ENCODE data around the gene BCHE.
A peak's percentile ranks its signal among the peaks of the same experiment; 100 is the strongest.

Gene BCHE

DNA sequence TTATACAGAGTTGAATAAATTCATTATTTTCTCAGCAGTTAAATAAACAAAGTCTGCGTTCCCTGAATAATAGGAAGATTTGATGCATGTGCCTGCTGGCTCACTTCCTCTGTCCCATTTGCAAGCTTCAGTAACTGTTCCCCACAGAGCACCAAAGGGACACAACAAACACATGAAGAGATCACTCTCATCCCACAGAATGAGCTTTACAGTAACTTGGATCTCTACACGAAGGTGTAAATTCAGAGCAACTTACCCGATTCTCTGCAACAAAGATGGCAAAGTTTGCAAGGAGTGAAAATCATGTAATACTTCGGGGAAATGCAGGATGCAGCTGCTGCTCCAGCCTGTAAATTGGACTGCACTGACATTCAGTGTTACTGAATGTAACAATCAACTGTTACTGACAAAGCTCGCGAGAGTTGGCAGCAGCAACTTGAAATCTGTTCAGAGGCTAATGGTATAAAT, at the start of gene BCHE:
Gene BCHE, minus strand, starts transcription at position 366 of the 468 bp plus-strand sequence. CDS start 6,390 bp downstream, outside the sequence.
- peak; percentile 32 for DNase-seq (ENCODE audit: low read depth)
- in situ Hi-C loops (cut with HindIII; ENCODE audit: low sequenced_read_pairs), result no loop called here
- TF ChIP-seq, protein P1, sequence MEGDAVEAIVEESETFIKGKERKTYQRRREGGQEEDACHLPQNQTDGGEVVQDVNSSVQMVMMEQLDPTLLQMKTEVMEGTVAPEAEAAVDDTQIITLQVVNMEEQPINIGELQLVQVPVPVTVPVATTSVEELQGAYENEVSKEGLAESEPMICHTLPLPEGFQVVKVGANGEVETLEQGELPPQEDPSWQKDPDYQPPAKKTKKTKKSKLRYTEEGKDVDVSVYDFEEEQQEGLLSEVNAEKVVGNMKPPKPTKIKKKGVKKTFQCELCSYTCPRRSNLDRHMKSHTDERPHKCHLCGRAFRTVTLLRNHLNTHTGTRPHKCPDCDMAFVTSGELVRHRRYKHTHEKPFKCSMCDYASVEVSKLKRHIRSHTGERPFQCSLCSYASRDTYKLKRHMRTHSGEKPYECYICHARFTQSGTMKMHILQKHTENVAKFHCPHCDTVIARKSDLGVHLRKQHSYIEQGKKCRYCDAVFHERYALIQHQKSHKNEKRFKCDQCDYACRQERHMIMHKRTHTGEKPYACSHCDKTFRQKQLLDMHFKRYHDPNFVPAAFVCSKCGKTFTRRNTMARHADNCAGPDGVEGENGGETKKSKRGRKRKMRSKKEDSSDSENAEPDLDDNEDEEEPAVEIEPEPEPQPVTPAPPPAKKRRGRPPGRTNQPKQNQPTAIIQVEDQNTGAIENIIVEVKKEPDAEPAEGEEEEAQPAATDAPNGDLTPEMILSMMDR (IDR thresholded peaks at IDR 0.05; ENCODE audit: low read depth, low read length, missing control alignments), result no peak
- peak within 1 kb of the TSS; percentile 37 for H3K4me3 ChIP-seq (ENCODE audit: low read depth, low read length)

- TF ChIP-seq, protein P1 (IDR thresholded peaks at IDR 0.05; ENCODE audit: low read depth, low read length, missing control alignments), result no peak
- H3K4me3 ChIP-seq (ENCODE audit: low read depth, low read length), result no peak overlapping the region
- no peak for DNase-seq (ENCODE audit: low read depth)
- in situ Hi-C loops (cut with HindIII; ENCODE audit: low sequenced_read_pairs), result no loop called here
Observed at GRCh38 chr3:165885558-165886270, 48.5 kb upstream of the BCHE start.

- in situ Hi-C loops (cut with HindIII; ENCODE audit: low sequenced_read_pairs), result no loop called here
- DNase-seq (ENCODE audit: low read depth), result no peak
- TF ChIP-seq, protein P1 (IDR thresholded peaks at IDR 0.05; ENCODE audit: low read depth, low read length, missing control alignments), result no peak
- H3K4me3 ChIP-seq (ENCODE audit: low read depth, low read length), result no peak overlapping the region
Observed at GRCh38 chr3:165884518-165884917, 47.3 kb upstream of the BCHE start.

GRCh38 chr3:165883863-165884478, 46.7 kb upstream of the BCHE start:
- in situ Hi-C loops (cut with HindIII; ENCODE audit: low sequenced_read_pairs), result no loop called here
- no peak overlapping the region for H3K4me3 ChIP-seq (ENCODE audit: low read depth, low read length)
- TF ChIP-seq, protein P1 (IDR thresholded peaks at IDR 0.05; ENCODE audit: low read depth, low read length, missing control alignments), result no peak

DNA sequence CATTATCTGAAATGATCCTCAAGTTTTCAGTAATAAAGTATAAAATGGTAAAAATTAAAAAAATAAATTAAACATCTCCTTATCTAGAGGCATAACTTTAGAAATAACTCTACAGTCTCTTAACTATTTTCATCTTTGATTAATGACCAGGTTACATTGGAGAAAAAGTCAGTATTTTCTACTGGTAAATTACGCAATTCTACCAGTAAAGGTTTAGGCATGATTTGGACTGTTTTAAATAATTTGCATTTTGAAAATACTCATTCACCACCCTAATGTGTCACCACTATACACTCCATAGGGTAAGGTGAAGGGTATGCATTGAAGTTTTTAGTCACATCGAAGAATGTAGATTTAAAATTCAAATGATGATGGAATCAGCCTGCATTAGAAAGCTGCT, 45.9 kb upstream of the BCHE start:
- no peak overlapping the region for H3K4me3 ChIP-seq (ENCODE audit: low read depth, low read length)
- TF ChIP-seq, protein P1 (IDR thresholded peaks at IDR 0.05; ENCODE audit: low read depth, low read length, missing control alignments), result no peak
- in situ Hi-C loops (cut with HindIII; ENCODE audit: low sequenced_read_pairs), result no loop called here

More at GRCh38 chr3:165883863-165884478, 46.7 kb upstream of the BCHE start:
- DNase-seq (ENCODE audit: low read depth), result no peak

GRCh38 chr3:165875644-165876043, 38.4 kb upstream of the BCHE start:
- in situ Hi-C loops (cut with HindIII; ENCODE audit: low sequenced_read_pairs), result no loop called here
- H3K4me3 ChIP-seq (ENCODE audit: low read depth, low read length), result no peak overlapping the region
- no peak for DNase-seq (ENCODE audit: low read depth)
- TF ChIP-seq, protein P1 (IDR thresholded peaks at IDR 0.05; ENCODE audit: low read depth, low read length, missing control alignments), result no peak

More for the DNA sequence above, 45.9 kb upstream of the BCHE start:
- DNase-seq (ENCODE audit: low read depth), result no peak

Data from astrocyte of the cerebellum (primary cell).